Measurements from ENCODE around the gene AKT1.
"Not testable (repeated sequence)": the region's sequence is repeated elsewhere in the genome, so short reads cannot be mapped to it uniquely, and the experiment has no call there.

AKT1 gene

GRCh38 chr14:104734991-104735779, 60.4 kb downstream of the AKT1 start:
- DNase-seq, result no peak

- no peak for DNase-seq
Observed at GRCh38 chr14:104734601-104734990, 61.0 kb downstream of the AKT1 start.

- no peak for DNase-seq
Observed at GRCh38 chr14:104734051-104734587, 61.4 kb downstream of the AKT1 start.

- DNase-seq, result no peak
Observed at GRCh38 chr14:104732931-104733681, 62.4 kb downstream of the AKT1 start.

GRCh38 chr14:104732355-104732804, 63.2 kb downstream of the AKT1 start:
- DNase-seq, result no peak

- DNase-seq, result peak; percentile 56 to 66
Observed at GRCh38 chr14:104731320-104732294, 63.9 kb downstream of the AKT1 start.

- no peak for DNase-seq
Observed at GRCh38 chr14:104730487-104730886, 65.1 kb downstream of the AKT1 start.

GRCh38 chr14:104729835-104730181, 65.7 kb downstream of the AKT1 start:
- DNase-seq, result no peak

GRCh38 chr14:104729176-104729834, 66.2 kb downstream of the AKT1 start:
- DNase-seq, result not testable (repeated sequence)

GRCh38 chr14:104728631-104729030, 66.9 kb downstream of the AKT1 start:
- DNase-seq, result no peak

GRCh38 chr14:104726600-104727451, 68.7 kb downstream of the AKT1 start:
- DNase-seq, result peak in 1 of 2 experiments; percentile 26

GRCh38 chr14:104725772-104726548, 69.6 kb downstream of the AKT1 start:
- no peak for DNase-seq

GRCh38 chr14:104724981-104725771, 70.4 kb downstream of the AKT1 start:
- DNase-seq, result peak in 1 of 2 experiments; percentile 61

GRCh38 chr14:104724407-104724980, 71.1 kb downstream of the AKT1 start:
- DNase-seq, result peak in 1 of 2 experiments; percentile 49

GRCh38 chr14:104723651-104724406, 71.7 kb downstream of the AKT1 start, which contains the start of gene ADSS1:
Gene ADSS1 (plus strand): TSS chr14:104724229. CDS start chr14:104724271, 42 bp downstream.
- peak in 1 of 2 experiments; percentile 55 for DNase-seq

GRCh38 chr14:104722938-104723650, 72.5 kb downstream of the AKT1 start:
- no peak for DNase-seq

All from NCI-H526 (cell line).